ENCODE measurements around the gene COTL1.

- TF ChIP-seq EZH2 (IDR thresholded peaks at IDR 0.05; ENCODE audit: insufficient read depth, low read length) (no peak), CTCF (IDR thresholded peaks at IDR 0.05; ENCODE audit: insufficient read depth, low read depth, low read length) (no peak)
These were observed 4.3 kb downstream of the COTL1 start for GRCh38 chr16:84613408-84614072.

Measured in astrocyte (in vitro differentiated cells and primary cell).